GM18520 (cell line): ENCODE measurements around the gene CEP55.
A peak's percentile ranks its signal among the peaks of the same experiment; 100 is the strongest.

Experiments used
- ATAC-seq: cut with Tn5 transposase; IDR thresholded peaks from one replicate; pipeline ENCODE4 v1.9.1; 2021; ENCODE audit not compliant: unreplicated experiment

CEP55 gene

GRCh38 chr10:93468461-93469213, 27.8 kb upstream of the CEP55 start:
- ATAC-seq: no peak

- no peak for ATAC-seq
These were observed 27.0 kb upstream of the CEP55 start for GRCh38 chr10:93469454-93469853.

GRCh38 chr10:93471110-93471651, 25.2 kb upstream of the CEP55 start:
- ATAC-seq: no peak

GRCh38 chr10:93473161-93473560, 23.3 kb upstream of the CEP55 start:
- ATAC-seq: no peak

GRCh38 chr10:93473804-93474472, 22.5 kb upstream of the CEP55 start:
- ATAC-seq: no peak

- ATAC-seq: no peak
These were observed 21.2 kb upstream of the CEP55 start for GRCh38 chr10:93475227-93475626.

GRCh38 chr10:93475871-93476270, 20.5 kb upstream of the CEP55 start:
- ATAC-seq: no peak

- no peak for ATAC-seq
These were observed 19.7 kb upstream of the CEP55 start for GRCh38 chr10:93476756-93477155.

GRCh38 chr10:93478873-93479272, 17.5 kb upstream of the CEP55 start:
- no peak for ATAC-seq

GRCh38 chr10:93481637-93482144, 14.7 kb upstream of the CEP55 start:
- ATAC-seq: no peak

GRCh38 chr10:93482145-93482834, 14.1 kb upstream of the CEP55 start, which contains the start of gene MYOF:
Gene MYOF, minus strand, starts transcription at chr10:93482334. Its CDS starts 140 bp downstream, at chr10:93482194.
- peak; percentile 64 for ATAC-seq

- no peak for ATAC-seq
These were observed 10.7 kb upstream of the CEP55 start for GRCh38 chr10:93485690-93486089.

GRCh38 chr10:93488956-93489528, 7.4 kb upstream of the CEP55 start:
- no peak for ATAC-seq

GRCh38 chr10:93491602-93492121, 4.8 kb upstream of the CEP55 start:
- ATAC-seq: no peak

GRCh38 chr10:93493162-93493561, 3.2 kb upstream of the CEP55 start:
- ATAC-seq: no peak

- no peak for ATAC-seq
These were observed 1.9 kb upstream of the CEP55 start for GRCh38 chr10:93494494-93494893.

- ATAC-seq: no peak
These were observed 624 bp upstream of the CEP55 start for GRCh38 chr10:93495654-93496321.

GRCh38 chr10:93498166-93498565, 1.8 kb downstream of the CEP55 start:
- no peak for ATAC-seq

- no peak for ATAC-seq
These were observed 5.2 kb downstream of the CEP55 start for GRCh38 chr10:93501650-93502049.

- ATAC-seq: peak; percentile 78
These were observed 6.7 kb downstream of the CEP55 start for GRCh38 chr10:93503075-93503474.
